CMK (cell line): ENCODE measurements around the gene PPM1L.
A peak's percentile ranks its signal among the peaks of the same experiment; 100 is the strongest.
"Not testable (repeated sequence)": the region's sequence is repeated elsewhere in the genome, so short reads cannot be mapped to it uniquely, and the experiment has no call there.

Experiments used
- DNase-seq: peaks from one replicate; pipeline ENCODE4 v3.0.0-alpha.2; 2010; ENCODE audit warnings: low read depth

Gene PPM1L

DNA sequence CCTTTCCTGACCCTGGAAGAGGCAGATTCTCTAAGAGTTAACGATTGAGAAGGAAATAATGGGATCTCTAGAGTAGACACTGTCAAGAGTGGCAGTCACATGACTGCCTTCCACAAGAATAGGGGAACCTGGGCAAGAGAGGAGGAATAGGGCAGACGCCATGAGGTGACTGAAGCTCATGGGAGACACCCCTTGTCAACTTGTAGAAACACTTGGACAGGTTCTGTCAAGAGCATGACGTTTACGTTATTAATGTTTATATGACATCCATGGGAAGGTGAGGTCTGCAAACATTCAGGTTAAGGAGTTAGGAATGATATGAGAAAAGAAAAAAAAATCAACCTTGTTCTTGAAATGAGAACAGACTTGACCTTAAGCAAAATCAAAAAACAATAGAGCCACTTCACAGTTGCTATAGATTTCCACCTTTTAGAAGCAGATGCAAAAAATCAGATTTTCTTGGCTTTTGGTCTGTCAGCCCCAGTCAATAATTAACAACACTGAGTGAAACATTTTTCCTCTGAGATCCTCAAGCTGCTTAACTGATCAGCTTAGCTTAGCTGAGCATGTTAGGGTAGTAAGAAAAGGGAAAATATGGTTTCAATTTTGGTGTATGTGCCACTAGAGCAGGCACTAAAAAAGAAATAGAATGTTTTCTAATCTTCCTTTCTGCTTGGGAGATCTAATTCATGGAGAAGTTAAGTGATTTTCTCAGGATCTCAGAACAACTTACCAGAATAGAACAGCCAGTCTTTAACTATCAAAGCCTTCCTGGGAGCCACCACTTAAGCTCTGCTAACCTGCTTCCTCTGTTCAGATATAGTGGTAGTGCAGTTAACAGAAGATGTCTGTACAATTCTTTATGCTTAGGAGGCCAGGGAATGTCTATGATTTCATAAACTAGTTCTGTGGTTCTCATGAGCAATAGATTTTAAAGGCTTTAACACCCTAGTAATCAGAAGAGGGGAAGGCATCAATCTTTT, 232.2 kb downstream of the PPM1L start:
- no peak for DNase-seq

DNA sequence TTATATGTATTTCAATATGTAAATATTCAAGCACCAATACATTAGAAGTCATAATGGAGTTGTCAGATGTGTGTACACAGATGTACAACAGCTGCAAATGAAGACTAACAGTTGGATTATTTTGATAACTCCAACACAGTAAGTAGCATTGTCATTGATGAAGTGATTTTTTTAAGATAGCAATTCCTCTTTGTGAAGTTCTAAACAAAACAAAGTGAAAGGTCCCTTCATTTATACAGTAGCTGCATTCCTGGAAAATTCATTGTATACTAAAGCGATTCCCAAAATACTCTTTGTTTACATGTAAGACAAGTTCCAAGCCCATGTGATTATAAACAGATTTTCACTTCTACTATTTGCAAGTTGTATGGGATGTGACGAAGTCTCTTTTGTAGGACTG, 234.4 kb downstream of the PPM1L start:
- DNase-seq: no peak

DNA sequence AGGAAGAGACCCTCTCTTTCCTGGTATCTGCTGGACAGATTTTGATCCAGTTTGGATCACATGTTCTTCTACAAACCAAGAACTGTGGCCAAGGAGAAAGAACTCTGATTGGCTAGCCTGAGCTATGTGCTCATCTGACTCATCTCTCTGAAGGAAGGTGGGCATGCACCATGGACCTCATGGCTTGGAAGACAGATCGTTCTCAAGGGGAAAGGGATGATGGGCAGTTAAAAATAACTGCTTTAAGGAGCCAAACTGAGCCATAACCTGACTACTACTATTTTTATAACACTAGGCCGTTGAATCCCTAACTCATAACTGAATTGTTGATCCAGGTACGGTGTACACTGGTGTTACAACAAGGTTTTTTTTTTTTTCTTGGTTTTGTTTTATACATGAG, 236.7 kb downstream of the PPM1L start:
- no peak for DNase-seq

DNA sequence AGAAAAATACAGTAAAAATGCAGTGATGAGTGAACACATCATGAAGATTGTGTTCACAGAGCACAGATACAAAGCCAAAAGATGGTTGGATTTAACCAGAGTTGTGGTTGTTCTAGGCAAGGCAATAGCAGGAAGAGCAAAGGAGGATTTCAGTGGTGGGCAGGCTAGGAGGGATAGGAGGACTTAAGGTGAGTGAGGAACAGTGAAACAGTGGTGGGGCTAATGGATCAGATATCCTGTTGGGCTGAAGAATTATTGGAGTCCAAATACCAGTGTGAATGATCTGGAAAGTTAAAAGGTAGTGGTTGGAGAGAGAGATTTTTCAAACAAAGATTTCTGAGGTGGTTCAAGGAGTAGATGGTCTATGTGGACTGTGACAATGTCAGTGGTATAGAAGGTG, 240.8 kb downstream of the PPM1L start:
- no peak for DNase-seq

DNA sequence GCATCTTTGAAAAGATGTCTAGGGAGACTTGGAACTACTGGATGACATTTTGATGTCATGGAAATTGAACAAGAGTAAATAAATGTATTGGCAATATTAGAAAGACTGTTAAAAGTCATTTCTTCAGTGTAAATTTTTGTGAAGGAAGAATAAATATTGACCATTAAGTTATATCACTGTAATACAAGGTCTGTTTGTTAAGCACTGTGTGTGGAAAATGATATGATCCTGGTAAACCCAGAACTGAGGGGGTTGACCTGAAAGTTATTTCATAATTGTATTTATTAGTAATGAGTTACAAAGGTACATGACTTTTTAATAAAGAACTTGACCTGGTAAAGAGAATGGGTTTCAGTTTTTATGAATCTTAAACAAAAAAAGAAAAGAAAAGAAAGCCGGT, 242.6 kb downstream of the PPM1L start:
- DNase-seq: no peak

DNA sequence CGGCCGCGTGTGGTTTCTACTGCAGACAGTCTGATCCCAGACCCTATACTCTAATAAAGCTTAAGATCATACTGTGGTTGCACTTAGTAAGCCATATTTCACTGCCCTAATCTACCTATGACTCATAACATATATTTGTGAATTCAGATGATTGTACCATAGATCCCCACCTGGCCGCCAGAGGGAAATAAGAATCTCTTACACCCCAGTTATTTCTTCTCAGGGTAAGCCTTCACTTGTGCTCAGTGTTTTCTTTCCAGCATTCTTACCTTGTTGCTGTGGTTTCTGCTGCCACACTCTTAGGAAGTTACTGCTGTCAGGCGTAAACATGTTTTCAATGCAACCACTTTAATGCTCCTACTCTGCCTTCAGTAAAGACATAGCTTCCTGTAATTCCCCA, 243.2 kb downstream of the PPM1L start:
- DNase-seq: no peak

DNA sequence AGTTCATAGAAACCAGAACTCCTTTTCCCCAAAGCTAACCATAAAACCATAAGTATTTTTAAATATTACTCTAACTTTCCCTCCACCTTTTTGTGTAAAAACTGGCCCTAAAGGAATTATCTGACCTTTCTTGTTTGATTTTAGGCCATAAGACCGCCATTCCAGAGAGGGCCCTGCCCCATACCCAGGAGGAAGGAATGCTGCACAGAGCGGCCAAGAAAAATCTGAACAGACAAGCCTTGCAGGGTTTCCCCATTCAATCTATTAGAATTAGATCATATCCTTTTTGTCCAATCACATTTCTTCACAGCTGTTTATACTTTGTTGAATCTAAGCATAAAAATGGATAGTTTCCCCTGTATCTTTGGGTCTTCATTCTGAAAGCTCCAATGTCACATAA, 252.1 kb downstream of the PPM1L start:
- DNase-seq: no peak

DNA sequence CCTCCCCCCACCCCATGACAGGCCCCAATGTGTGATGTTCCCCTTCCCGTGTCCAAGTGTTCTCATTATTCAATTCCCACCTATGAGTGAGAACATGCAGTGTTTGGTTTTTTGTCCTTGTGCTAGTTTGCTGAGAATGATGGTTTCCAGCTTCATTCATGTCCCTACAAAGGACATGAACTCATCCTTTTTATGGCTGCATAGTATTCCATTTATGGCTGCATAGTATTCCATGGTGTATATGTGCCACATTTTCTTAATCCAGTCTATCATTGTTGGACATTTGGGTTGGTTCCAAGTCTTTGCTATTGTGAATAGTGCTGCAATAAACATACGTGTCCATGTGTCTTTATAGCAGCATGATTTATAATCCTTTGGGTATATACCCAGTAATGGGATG, 254.1 kb downstream of the PPM1L start:
- DNase-seq: not testable (repeated sequence)

DNA sequence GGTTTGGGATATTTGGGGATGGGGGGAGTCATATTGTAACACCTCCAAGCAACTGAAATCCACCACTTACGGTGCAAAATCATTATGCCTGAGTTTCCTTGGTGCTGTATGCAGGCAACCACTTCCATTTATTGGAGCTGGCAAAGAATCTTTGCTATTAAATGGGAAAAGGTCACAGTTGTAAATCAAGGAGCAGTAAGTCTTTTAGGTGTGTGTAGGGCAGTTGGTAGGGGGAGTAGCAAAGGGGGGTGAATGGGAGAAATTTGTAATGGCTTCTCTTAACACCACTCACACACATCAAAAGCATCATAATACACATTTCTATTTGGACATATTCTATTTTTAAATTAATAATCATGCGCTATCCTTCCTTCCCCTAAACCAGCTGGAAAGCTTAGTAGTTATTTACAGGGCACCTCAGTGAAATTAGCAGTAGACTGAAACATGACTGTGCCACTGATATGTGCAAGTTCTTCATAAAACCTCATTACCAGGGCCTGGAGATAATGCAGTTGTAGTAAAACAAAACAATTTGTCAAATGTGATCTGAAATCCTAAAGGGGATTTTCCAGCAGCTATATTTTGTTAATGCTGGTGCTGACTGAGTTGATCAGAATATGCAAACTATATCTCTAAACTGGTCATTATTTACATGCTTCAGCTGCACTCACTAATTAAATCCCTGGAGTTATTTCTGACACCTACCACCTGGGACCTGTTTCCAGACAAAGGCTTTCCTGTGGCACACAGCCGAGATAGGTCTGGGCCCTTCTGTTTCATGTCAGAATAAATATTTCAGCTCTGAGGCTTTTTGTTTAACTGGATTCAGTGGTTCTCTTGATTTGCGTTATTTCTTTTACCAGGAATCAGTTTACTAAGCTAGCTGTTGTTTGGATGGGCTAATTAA, 259.1 kb downstream of the PPM1L start:
- DNase-seq: no peak

DNA sequence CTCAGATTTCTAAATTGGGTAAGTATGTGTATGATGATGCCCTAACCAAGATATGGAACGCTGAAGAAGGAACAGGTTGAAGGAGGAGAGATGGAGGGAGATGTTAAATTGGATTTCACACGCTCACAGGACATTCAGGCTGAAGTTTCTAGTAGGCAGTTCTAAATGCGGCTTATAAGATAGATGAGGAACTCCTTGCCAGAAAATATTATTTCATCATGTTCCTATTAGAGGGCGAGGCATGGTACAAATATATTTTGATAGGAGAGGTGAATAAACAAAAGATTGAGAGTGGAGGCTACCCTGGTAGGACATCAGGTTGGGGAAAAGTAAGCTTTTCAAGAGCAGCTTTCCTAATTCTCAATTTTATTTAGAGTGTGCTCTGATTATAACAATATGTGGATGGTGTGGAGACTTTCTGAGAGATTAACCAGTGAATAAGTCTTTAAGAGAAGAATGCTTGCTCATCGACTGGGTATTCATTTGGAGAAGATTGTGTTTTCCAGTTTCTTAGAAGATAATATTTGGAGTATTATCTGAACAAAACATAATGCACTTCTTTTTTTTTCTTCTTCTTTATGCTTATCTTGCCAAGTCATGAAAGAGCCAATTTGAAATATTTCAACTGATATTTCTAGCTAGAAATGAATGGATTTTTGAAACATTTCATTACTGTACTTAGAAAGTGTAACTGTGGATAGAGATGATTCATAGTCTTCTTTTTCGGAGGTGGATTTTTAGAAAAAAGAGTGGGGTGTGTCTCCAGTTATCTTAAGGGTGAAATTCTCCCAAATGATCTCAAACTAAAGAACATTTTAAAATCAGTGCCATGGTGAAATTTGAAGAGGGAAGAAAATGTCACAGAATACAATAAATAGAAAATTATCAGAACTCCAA, 260.6 kb downstream of the PPM1L start:
- DNase-seq: no peak

DNA sequence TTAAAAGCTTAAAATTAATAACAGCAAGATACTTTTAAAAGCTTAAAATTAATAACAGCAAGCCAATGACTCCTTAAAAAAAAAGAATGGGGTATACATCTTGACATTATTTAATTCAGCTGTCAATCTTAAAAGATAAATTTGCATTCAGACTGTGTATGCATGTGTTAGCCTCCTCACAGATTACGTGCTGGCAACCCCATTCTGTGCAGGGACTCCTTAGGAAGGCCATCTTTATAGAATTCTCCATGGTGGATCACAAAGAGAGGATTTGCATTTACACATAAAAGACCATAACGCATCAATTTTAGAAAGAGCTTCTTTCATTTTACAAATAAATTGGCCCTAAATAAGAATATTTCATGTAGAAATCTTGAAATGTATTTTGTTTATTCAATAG, 261.9 kb downstream of the PPM1L start:
- no peak for DNase-seq

DNA sequence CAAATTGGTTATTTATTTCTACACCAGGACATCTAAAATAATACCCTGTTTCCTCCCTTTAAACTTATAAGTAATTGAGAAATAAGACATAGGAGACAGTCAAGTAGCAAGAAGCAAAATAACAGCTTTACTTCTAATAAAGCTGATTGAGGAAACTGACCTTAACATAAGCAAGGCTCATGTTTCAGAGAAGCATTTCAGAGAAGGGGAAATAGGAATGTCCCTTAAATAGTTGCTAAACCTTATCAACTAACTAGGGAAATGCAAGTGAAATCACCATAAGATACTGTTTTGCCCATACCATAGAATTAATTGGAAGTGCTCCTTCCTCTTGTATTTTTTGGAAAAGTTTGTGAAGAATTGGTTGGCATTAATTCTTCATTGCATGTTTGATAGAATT, 264.2 kb downstream of the PPM1L start:
- no peak for DNase-seq

DNA sequence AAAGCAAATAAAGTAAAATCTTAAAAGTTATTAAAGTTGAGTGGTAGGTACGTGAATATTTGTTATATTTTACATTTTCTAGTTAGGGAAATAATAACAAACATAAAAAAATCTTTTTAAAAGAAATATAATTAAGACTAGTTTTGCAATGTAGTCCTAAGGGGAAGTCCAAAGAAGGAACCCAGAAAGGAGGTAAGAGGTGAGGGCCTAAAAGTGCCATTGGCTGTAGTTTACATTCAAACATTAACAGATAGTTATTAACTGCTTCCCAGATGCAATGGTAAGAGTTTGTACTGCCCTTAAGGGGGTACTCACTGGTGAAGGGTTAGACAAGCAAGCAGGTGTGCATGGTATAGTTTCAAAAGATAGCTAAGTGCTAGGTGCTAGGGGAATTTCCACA, 269.9 kb downstream of the PPM1L start:
- no peak for DNase-seq

DNA sequence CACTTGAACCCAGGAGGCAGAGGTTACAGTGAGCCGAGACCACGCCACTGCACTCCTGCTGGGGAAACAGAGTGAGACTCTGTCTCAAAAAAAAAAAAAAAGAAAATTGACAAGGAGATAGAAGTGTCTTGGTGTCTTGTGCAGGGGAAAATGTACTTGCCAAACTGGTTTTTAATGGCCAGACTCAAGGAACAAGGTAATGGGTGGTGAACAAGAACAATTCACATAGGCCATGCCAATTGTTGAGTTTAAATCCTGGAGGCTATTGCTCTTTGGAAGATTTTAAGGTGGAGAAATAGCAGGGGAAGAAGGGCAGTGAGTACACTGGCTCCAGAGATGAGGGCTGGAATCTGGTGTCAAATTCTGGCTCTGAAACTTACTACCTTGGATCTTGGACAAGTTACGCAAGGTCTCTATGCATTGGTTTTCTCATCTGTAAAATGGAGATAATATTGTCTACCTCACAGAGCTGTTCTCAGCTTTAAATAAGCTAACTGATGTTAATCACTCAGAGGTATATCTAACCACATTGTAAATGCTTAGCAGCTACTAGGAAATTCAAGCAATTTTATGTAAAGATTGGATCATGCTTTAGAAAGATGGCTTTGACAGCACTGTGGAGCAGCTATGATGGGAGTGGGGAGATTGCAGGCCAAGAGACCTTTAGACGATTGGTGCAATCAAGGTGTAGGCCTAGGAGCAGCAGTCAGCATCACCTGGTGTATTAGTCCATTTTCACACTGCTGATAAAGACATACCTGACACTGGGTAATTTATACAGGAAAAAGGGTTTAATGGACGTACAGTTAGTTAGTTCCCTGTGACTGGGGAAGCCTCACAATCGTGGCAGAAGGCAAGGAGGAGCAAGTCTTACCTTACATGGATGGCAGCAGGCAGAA, 270.8 kb downstream of the PPM1L start:
- DNase-seq: no peak

DNA sequence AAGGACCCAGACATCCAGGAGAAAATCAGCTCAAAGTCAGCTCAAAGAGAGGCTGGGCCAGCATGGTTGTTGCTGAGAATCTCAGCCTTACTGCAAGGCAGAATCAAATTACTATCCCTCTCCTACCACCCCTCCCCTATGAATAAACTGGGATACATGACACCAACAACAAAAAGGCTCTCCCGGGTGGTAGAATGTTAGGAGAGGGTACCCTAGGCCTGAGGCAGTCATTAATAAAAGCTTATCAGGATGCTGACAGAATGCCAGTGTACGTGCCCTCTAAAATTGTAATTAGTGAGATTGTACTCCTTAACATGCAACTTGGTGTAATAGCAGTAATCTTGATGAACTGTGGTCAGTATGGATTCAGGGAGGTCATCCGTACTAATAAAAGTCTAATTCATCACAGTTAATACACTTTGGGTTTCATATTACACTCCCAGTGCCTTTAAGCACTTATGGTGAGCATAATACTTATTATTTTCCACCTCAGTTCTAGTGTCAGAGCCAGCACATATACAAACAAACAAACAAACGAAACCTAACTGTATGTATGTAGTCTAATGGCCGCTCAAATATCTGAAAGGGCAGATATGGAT, 272.6 kb downstream of the PPM1L start:
- DNase-seq: no peak

DNA sequence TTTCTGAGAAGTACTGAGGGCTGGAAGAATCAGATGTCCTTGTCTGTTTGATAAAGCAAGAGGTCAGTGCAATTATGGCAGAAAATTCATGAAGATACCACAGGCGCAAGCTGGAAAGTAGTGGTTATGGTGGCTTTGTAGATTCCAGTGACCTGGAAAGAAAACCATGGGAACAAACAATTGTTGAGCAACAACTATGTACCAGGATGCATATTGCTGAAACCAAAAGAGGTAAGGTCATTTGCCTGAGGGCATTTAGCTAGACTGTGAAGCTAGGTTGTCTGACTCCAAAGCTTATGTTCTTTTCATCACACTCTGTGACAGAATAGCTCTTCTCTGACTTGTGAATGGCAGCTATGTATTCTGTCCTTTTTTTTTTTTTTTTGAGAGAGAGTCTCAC, 275.1 kb downstream of the PPM1L start:
- no peak for DNase-seq

DNA sequence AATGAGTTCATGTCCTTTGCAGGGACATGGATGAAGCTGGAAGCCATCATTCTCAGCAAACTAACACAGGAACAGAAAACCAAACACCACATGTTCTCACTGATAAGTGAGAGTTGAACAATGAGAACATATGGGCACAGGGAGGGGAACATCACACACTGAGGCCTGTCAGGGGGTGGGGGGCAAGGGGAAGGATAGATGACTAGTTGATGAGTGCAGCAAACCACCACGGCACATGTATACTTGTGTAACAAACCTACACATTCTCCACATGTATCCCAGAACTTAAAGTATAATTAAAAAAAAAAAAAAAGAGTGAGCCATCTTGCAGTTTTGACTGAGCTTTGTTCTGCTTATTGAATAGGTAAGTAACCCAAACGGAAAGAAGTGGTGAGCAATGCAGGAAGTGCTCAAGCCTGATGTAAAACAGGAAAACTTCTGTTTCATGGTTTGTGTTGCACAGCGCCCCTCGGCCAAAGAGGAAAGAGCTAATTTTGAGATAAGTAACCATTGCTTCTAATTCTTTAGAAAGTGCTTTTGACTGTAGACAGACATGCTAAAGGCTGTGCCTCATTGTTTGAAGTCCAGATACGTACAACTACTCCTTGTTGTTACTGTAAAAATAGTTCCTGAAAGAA, 279.0 kb downstream of the PPM1L start:
- peak; percentile 63 for DNase-seq

DNA sequence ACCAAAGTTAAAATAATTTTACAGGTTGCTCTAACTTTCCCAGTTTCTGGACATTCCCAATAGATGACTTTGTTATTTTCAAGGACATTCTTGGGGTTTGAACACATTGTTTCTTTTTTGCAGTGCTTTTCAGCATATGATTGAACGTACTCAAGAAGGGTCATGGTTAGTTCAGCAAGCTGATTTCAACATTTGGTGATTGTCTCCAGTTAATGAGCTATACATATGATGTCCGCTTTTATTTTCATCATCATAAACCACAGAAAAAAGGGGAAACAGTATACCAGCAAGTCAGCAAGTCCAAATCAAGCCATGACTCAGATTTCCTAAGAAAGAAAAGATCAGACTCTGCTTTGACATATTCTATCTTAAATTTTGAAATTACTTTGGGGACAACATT, 279.7 kb downstream of the PPM1L start:
- DNase-seq: no peak

DNA sequence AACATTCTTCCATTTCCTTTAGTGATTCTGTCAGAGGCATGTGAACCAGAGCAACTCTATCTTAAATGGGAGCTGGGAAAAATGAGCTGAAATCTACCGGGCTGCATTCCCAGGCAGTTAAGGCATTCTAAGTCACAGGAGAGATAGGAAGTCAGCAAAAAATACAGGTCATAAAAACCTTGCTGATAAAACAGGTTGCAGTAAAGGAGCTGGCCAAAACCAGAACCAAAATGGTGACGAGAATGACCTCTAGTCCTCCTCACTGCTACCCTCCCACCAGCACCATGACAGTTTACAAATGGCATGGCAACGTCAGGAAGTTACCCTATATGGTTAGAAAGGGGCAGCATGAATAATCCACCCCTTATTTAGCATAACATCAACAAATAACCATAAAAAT, 282.7 kb downstream of the PPM1L start:
- no peak for DNase-seq

DNA sequence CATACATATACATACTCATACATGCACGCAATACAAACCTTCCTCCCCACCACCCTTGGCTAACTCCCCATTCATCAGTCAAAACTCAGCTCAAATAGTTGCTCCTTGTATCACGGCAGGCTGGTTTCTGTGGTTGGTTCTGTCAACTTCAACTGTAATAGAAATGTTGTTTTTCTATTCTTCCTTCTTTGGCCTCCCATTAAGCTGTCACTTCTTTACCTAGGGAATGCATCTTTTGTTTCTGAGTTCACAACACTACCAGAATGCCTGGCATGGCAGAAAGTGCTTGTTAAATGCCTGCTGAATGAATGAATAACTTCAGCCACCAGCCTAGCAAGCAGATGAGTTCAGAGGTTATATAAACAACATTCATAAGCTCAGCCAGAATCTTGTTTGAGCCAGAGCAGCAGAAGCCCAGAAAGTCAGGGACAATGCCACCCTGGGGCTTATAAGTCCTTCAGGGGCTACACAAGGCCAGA, 286.0 kb downstream of the PPM1L start:
- no peak for DNase-seq
